Measurements from ENCODE around the gene GNAQ.

- TF ChIP-seq CTCF (IDR thresholded peaks at IDR 0.05; ENCODE audit: borderline replicate concordance, extremely low read depth, low read length, poor library complexity, severe bottlenecking) = no peak
- no peak for TF ChIP-seq EZH2 (IDR thresholded peaks at IDR 0.05; ENCODE audit: borderline replicate concordance, low read depth, low read length, severe bottlenecking)
These were observed 179.6 kb downstream of the GNAQ start for GRCh38 chr9:77851882-77852595.

Measured in DND-41 (cell line).